IMR-90 (cell line): ENCODE results near the gene MGAT5. TPM values are rescaled to one million over a fixed set of nuclear protein-coding genes. Genes with fewer than 3 reads are reported as not detected.

Experiments used
- ATAC-seq: fragments of 200-7000 bp; cut with Tn5 transposase; 2 replicates; pipeline ENCODE4 v1.9.1; 2020; ENCODE audit warnings: low read depth, mild to moderate bottlenecking, moderate library complexity
- BruUV-seq: library from RNA; stranded (reverse); fragments of 400-500 nt; replicated peaks from 2 replicates; lab custom pipeline; 2021; lab: Mats Ljungman, UMichigan
- CTCF ChIA-PET: fragments of 300-600 bp; formaldehyde crosslinking; extraction: SDS; loops from one replicate; lab custom pipeline; 2021; ENCODE audit warnings: antibody characterized with exemption; lab: Yijun Ruan, JAX
- POLR2A ChIA-PET: fragments of 300-600 bp; sonication (Branson Sonifier 250); formaldehyde crosslinking; loops from one replicate; lab custom pipeline; 2022; ENCODE audit warnings: antibody characterized with exemption; ENCODE audit not compliant: unreplicated experiment; lab: Charles Lee
- DNase-seq: peaks from one replicate; pipeline ENCODE4 v3.0.0; 2013
- H2AFZ ChIP-seq: replicated peaks from 2 replicates; pipeline ENCODE3; 2013; ENCODE audit warnings: low read length, mild to moderate bottlenecking; ENCODE audit not compliant: poor library complexity
- H2AK5ac ChIP-seq: 2 replicates; pipeline ENCODE4 v1.6.1; 2013; ENCODE audit warnings: low read depth, low read length, inconsistent platforms
- H2AK9ac ChIP-seq: replicated peaks from 2 replicates; pipeline ENCODE3; 2013; ENCODE audit warnings: mild to moderate bottlenecking, low read depth, low read length, moderate library complexity; ENCODE audit not compliant: poor library complexity
- H2BK120ac ChIP-seq: 2 replicates; pipeline ENCODE4 v1.6.1; 2013; ENCODE audit warnings: low read depth, low read length, inconsistent platforms
- H2BK15ac ChIP-seq: 3 replicates; pipeline ENCODE4 v1.6.1; 2013; ENCODE audit warnings: low read depth, low read length, inconsistent platforms
- H2BK20ac ChIP-seq: 2 replicates; pipeline ENCODE4 v1.6.1; 2013; ENCODE audit warnings: low read depth, mild to moderate bottlenecking, inconsistent platforms, low read length, moderate library complexity
- H2BK5ac ChIP-seq: 2 replicates; pipeline ENCODE4 v1.6.1; 2013; ENCODE audit warnings: mild to moderate bottlenecking, low read depth, low read length, inconsistent platforms; ENCODE audit not compliant: poor library complexity, severe bottlenecking
- H3K14ac ChIP-seq: replicated peaks from 2 replicates; pipeline ENCODE4 v1.6.1; 2013; ENCODE audit warnings: low read depth, low read length, inconsistent platforms
- H3K18ac ChIP-seq: 2 replicates; pipeline ENCODE4 v1.6.1; 2013; ENCODE audit warnings: low read depth, low read length, control low read depth
- H3K23ac ChIP-seq: 2 replicates; pipeline ENCODE4 v1.6.1; 2013; ENCODE audit warnings: low read depth, low read length, inconsistent platforms
- H3K27ac ChIP-seq: 2 replicates; pipeline ENCODE4 v1.5.1; 2013; ENCODE audit warnings: mild to moderate bottlenecking, control low read depth, low read length; ENCODE audit not compliant: insufficient read depth
- H3K27me3 ChIP-seq: 2 replicates; pipeline ENCODE4 v1.6.1; 2013; ENCODE audit warnings: low read length; ENCODE audit not compliant: control insufficient read depth, insufficient read depth
- H3K36me3 ChIP-seq: 2 replicates; pipeline ENCODE4 v1.6.1; 2013; ENCODE audit warnings: low read length, mixed read lengths; ENCODE audit not compliant: control insufficient read depth, insufficient read depth
- H3K4ac ChIP-seq: 2 replicates; pipeline ENCODE4 v1.6.1; 2013; ENCODE audit warnings: low read depth, low read length, inconsistent platforms
- H3K4me1 ChIP-seq: 2 replicates; pipeline ENCODE4 v1.6.1; 2013; ENCODE audit warnings: low read length, mixed read lengths; ENCODE audit not compliant: control insufficient read depth, insufficient read depth
- H3K4me2 ChIP-seq: 2 replicates; pipeline ENCODE4 v1.6.1; 2013; ENCODE audit warnings: low read depth, mild to moderate bottlenecking, control low read depth, low read length, moderate library complexity
- H3K4me3 ChIP-seq: 2 replicates; pipeline ENCODE4 v1.5.1; 2013; ENCODE audit warnings: low read depth, mild to moderate bottlenecking, control low read depth, low read length, moderate library complexity; ENCODE audit not compliant: insufficient read depth
- H3K56ac ChIP-seq: 2 replicates; pipeline ENCODE4 v1.6.1; 2013; ENCODE audit warnings: low read length, inconsistent platforms; ENCODE audit not compliant: insufficient read depth; ENCODE audit errors: extremely low read depth
- H3K79me1 ChIP-seq, 2 experiments: 2 replicates each; pipeline ENCODE4 v1.6.1; 2013; ENCODE audit warnings: low read length in 2 of 2, inconsistent platforms in 1 of 2, low read depth in 1 of 2
- H3K9ac ChIP-seq: 2 replicates; pipeline ENCODE4 v1.6.1; 2013; ENCODE audit warnings: low read depth, low read length, control low read depth
- H3K9me1 ChIP-seq: 2 replicates; pipeline ENCODE4 v1.6.1; 2013; ENCODE audit warnings: low read length, inconsistent platforms; ENCODE audit not compliant: insufficient read depth
- H3K9me3 ChIP-seq: 2 replicates; pipeline ENCODE4 v1.6.1; 2013; ENCODE audit warnings: low read length; ENCODE audit not compliant: control insufficient read depth, insufficient read depth
- H4K20me1 ChIP-seq: 2 replicates; pipeline ENCODE4 v1.6.1; 2013; ENCODE audit warnings: low read length, inconsistent platforms; ENCODE audit not compliant: insufficient read depth
- H4K5ac ChIP-seq: 2 replicates; pipeline ENCODE4 v1.6.1; 2013; ENCODE audit warnings: mild to moderate bottlenecking, low read depth, low read length, control low read depth
- H4K8ac ChIP-seq, 2 experiments: 2 replicates each; pipeline ENCODE4 v1.6.1; 2013; ENCODE audit warnings: low read depth in 2 of 2, low read length in 2 of 2, control low read depth in 1 of 2, inconsistent platforms in 1 of 2
- H4K91ac ChIP-seq: 2 replicates; pipeline ENCODE4 v1.6.1; 2013; ENCODE audit warnings: low read depth, low read length, inconsistent platforms; ENCODE audit not compliant: insufficient read depth
- BHLHE40 ChIP-seq: fragments of 150-350 bp; IDR thresholded peaks from 2 replicates; pipeline ENCODE4 v1.6.1; 2016; ENCODE audit warnings: mild to moderate bottlenecking, low read depth, low read length
- CEBPB ChIP-seq: IDR thresholded peaks from 2 replicates; pipeline ENCODE4 v1.6.1; 2012; ENCODE audit warnings: low read depth, low read length, improper control_type of control experiment
- CHD1 ChIP-seq: IDR thresholded peaks from 2 replicates; pipeline ENCODE4 v1.6.1; 2012; ENCODE audit warnings: low read depth, low read length, improper control_type of control experiment
- FOS ChIP-seq: fragments of 150-350 bp; IDR thresholded peaks from 2 replicates; pipeline ENCODE4 v1.6.1; 2016; ENCODE audit warnings: low read depth, low read length
- MAZ ChIP-seq: IDR thresholded peaks from 2 replicates; pipeline ENCODE4 v1.6.1; 2012; ENCODE audit warnings: low read depth, mild to moderate bottlenecking, low read length, improper control_type of control experiment, moderate library complexity, borderline replicate concordance
- NFE2L2 ChIP-seq: fragments of 150-350 bp; IDR thresholded peaks from 2 replicates; pipeline ENCODE4 v1.6.1; 2016; ENCODE audit warnings: low read depth, mild to moderate bottlenecking, low read length
- POLR2A ChIP-seq: IDR thresholded peaks from 2 replicates; pipeline ENCODE4 v1.6.1; 2012; ENCODE audit warnings: mild to moderate bottlenecking, low read depth, low read length
- RAD21 ChIP-seq: IDR thresholded peaks from 2 replicates; pipeline ENCODE4 v1.6.1; 2012; ENCODE audit warnings: low read length, improper control_type of control experiment
- RCOR1 ChIP-seq: IDR thresholded peaks from 2 replicates; pipeline ENCODE4 v1.6.1; 2012; ENCODE audit warnings: mild to moderate bottlenecking, low read length, improper control_type of control experiment; ENCODE audit not compliant: insufficient replicate concordance
- RFX5 ChIP-seq: IDR thresholded peaks from 2 replicates; pipeline ENCODE4 v1.8.0; 2012; ENCODE audit warnings: low read depth, mild to moderate bottlenecking, low read length, moderate library complexity
- USF2 ChIP-seq: fragments of 150-350 bp; IDR thresholded peaks from 2 replicates; pipeline ENCODE4 v1.6.1; 2017; ENCODE audit warnings: mild to moderate bottlenecking, antibody characterized with exemption, low read length, low read depth
- WGBS, 2 experiments: methylation state at CpG; one replicate each; pipeline versions ENCODE4 v1.1.5 to v1.1.7; 2013; ENCODE audit warnings: missing lambda C conversion rate in 2 of 2; ENCODE audit not compliant: insufficient read length in 1 of 2; ENCODE audit errors: extremely low coverage in 2 of 2; 5-methylcytosine and 5-hydroxymethylcytosine counted together
- dilution Hi-C: fragments of 300-500 bp; cut with HindIII; formaldehyde crosslinking; loops from one replicate; pipeline ENCODE4 v1.14.3; 2018; ENCODE audit warnings: low sequenced_read_pairs; ENCODE audit not compliant: unreplicated experiment
- in situ Hi-C: fragments of 300-500 bp; cut with MboI; formaldehyde crosslinking; loops from 3 replicates; pipeline ENCODE4 v1.14.3; 2019; ENCODE audit warnings: low sequenced_read_pairs, inconsistent platforms, mixed read lengths
- intact Hi-C: fragments of 100-400 bp; cut with micrococcal nuclease; formaldehyde crosslinking; loops from 2 replicates; pipeline ENCODE4 v1.10.0; 2022
- polyA plus RNA-seq, 3 experiments: library from polyadenylated mRNA; depleted of rRNA; stranded (reverse); fragments of >200 nt; gene quantifications; 2 replicates each; pipeline ENCODE4 v1.2.3, GENCODE V29; 2012; ENCODE audit warnings: low replicate concordance in 1 of 3
- total RNA-seq: library from RNA; depleted of rRNA; stranded (reverse); fragments of >200 nt; gene quantifications from 2 replicates; pipeline ENCODE4 v1.2.3, GENCODE V29; 2012
- TF ChIP-seq, protein P1 (sequence below): conservative IDR thresholded peaks from 2 replicates; pipeline ENCODE4 v1.5.1; 2012; ENCODE audit warnings: mild to moderate bottlenecking, low read depth, low read length, improper control_type of control experiment

Gene MGAT5
- total and polyA plus RNA-seq, 2 of the 4 experiments (the other 2 are of a cell fraction), result 22.9 to 59.9 TPM

- TF ChIP-seq BHLHE40, result no peak
Measured at GRCh38 chr2:134372141-134372540, 118.3 kb downstream of the MGAT5 start (continued).

GRCh38 chr2:134372611-134373131, 118.8 kb downstream of the MGAT5 start:
- CTCF ChIA-PET, result interaction anchor here (1.1 to 1.7 kb wide), 2 partner anchors 20 to 78 kb away, joined by 3 to 4 read pairs; no protein-coding TSS in a partner anchor
- H2AFZ ChIP-seq, result peak overlapping the region; percentile 69
- no peak overlapping the region for H3K9ac ChIP-seq
- peaks cover 11% of the 10 kb centered on the region for H3K36me3 ChIP-seq
- 30% methylated on average over 2 of the region's 7 CpGs; no CpG with 5 or more reads in 1 of the 2 experiments for WGBS, 2 experiments
- H2BK120ac ChIP-seq, result peak overlapping the region; percentile 60
- H3K18ac ChIP-seq, result peak overlapping the region; percentile 41; the same call in 1 of the 2 replicates
- H3K27me3 ChIP-seq, result no peaks in the 10 kb centered on the region
- DNase-seq, result peak; percentile 94
- peak overlapping the region; percentile 26 for H3K4me2 ChIP-seq
- dilution Hi-C loops (no loop called here), in situ Hi-C loops (no loop called here), intact Hi-C loops (loop anchor here (10.0 kb wide), 1 partner anchor 488 kb away; no protein-coding TSS in a partner anchor)
- H3K79me1 ChIP-seq, result peaks cover 6 to 37% of the 10 kb centered on the region in 2 experiments; a peak in 3 of 4 replicates
- peaks cover 4% of the 10 kb centered on the region; the same call in 1 of the 2 replicates for H4K20me1 ChIP-seq
- H3K4ac ChIP-seq, result peak overlapping the region; percentile 54
- POLR2A ChIA-PET, result no interaction called here
- H3K27ac ChIP-seq, result peak overlapping the region; percentile 35
- peak overlapping the region; percentile 60; the same call in 1 of the 2 replicates for H2AK5ac ChIP-seq
- peak overlapping the region; percentile 66 for H2BK20ac ChIP-seq
- peak overlapping the region; percentile 57 for H2AK9ac ChIP-seq
- H3K4me1 ChIP-seq, result peaks cover 33% of the 10 kb centered on the region
- peak overlapping the region; percentile 53 for H3K14ac ChIP-seq
- no peak overlapping the region for H2BK15ac ChIP-seq
- H3K4me3 ChIP-seq, result no peak overlapping the region
- H4K91ac ChIP-seq, result 0 out of 2 replicates have a peak overlapping the region, but pooled peaks have one; percentile 5
- H3K9me1 ChIP-seq, result peaks cover 44% of the 10 kb centered on the region
- H3K56ac ChIP-seq, result 0 out of 2 replicates have a peak overlapping the region, but pooled peaks have one; percentile 29
- peak; percentile 65 for ATAC-seq
- no TSS peak for BruUV-seq
- H2BK5ac ChIP-seq, result peak overlapping the region; percentile 60
- no peaks in the 10 kb centered on the region for H3K9me3 ChIP-seq
- TF ChIP-seq CEBPB (no peak), CHD1 (no peak), NFE2L2 (no peak), FOS (no peak), USF2 (no peak), RCOR1 (peak; percentile 6), RAD21 (no peak), RFX5 (no peak), POLR2A (no peak), MAZ (peak; percentile 40; the same call in 1 of the 2 replicates)
- TF ChIP-seq, protein P1, sequence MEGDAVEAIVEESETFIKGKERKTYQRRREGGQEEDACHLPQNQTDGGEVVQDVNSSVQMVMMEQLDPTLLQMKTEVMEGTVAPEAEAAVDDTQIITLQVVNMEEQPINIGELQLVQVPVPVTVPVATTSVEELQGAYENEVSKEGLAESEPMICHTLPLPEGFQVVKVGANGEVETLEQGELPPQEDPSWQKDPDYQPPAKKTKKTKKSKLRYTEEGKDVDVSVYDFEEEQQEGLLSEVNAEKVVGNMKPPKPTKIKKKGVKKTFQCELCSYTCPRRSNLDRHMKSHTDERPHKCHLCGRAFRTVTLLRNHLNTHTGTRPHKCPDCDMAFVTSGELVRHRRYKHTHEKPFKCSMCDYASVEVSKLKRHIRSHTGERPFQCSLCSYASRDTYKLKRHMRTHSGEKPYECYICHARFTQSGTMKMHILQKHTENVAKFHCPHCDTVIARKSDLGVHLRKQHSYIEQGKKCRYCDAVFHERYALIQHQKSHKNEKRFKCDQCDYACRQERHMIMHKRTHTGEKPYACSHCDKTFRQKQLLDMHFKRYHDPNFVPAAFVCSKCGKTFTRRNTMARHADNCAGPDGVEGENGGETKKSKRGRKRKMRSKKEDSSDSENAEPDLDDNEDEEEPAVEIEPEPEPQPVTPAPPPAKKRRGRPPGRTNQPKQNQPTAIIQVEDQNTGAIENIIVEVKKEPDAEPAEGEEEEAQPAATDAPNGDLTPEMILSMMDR, result no peak
- peak overlapping the region; percentile 26; the same call in 1 of the 2 replicates for H3K23ac ChIP-seq
- H4K5ac ChIP-seq, result 0 out of 2 replicates have a peak overlapping the region, but pooled peaks have one; percentile 10
- peak overlapping the region in 1 of 2 experiments; percentile 60; a peak in 2 of 4 replicates for H4K8ac ChIP-seq
